ENCODE data around the gene FGFR2.

DNA sequence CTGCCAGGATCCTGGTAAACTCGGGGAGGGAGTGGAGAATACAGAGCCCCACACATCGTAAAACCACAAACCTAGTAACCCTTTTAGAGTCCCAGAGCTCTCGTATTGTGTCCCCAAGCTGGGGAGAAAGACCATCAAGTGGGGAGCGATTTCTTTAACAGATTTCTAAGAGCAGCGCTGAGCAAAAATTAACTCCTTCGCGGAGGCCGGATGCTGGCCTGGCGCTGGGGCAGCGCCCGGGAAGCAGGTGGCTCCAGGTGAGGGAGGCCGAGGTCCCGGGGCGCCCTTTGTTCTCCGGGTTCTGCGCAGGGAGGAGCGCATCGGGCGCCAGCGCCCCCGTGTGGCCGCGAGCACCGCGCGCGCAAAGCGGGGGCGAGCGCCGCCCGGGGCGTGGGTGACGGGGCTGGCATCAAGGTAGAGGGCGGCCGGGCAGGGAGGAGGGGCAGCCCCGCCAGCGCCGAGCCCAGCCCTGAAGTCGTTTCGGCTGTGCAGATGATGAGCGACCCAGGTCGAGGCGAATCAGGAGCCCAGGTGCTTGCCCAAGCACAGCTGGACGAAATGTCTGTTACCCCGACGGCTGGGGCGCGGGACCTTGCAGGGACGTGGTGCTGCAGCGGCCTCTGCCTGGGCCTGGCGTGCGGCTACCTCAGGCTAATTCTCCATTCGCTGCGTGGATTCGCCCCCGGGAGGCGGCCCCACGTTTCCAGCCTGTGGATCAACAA lies 10.4 kb upstream of the FGFR2 start:
- TF ChIP-seq, protein P1, sequence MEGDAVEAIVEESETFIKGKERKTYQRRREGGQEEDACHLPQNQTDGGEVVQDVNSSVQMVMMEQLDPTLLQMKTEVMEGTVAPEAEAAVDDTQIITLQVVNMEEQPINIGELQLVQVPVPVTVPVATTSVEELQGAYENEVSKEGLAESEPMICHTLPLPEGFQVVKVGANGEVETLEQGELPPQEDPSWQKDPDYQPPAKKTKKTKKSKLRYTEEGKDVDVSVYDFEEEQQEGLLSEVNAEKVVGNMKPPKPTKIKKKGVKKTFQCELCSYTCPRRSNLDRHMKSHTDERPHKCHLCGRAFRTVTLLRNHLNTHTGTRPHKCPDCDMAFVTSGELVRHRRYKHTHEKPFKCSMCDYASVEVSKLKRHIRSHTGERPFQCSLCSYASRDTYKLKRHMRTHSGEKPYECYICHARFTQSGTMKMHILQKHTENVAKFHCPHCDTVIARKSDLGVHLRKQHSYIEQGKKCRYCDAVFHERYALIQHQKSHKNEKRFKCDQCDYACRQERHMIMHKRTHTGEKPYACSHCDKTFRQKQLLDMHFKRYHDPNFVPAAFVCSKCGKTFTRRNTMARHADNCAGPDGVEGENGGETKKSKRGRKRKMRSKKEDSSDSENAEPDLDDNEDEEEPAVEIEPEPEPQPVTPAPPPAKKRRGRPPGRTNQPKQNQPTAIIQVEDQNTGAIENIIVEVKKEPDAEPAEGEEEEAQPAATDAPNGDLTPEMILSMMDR (IDR thresholded peaks at IDR 0.05; ENCODE audit: insufficient read depth, low read depth, low read length) = peak; percentile 27
- no peak for TF ChIP-seq EZH2 (IDR thresholded peaks at IDR 0.05; ENCODE audit: insufficient read depth, low read length)

All from astrocyte (in vitro differentiated cells and primary cell).